ENCODE measurements around the gene PRPF4.
"Not testable (repeated sequence)": the region's sequence is repeated elsewhere in the genome, so short reads cannot be mapped to it uniquely, and the experiment has no call there.

DNA sequence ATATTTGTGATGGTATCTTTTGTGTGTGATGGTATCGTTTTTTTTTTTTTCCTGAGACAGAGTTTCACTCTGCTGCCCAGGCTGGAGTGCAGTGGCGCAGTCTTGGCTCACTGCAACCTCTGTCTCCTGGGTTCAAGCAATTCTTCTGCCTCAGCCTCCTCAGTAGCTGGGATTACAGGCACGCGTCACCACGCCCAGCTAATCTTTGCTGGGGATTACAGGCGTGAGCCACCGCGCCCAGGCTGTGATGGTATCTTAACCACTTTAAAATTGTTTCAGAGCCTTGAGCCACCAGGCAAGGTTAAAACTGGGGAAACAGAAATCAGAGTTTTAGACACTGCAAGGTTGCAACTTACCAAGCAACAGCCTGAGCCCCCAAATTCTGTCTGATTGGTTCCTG lies 20.8 kb downstream of the PRPF4 start:
- TF ChIP-seq, protein P1, sequence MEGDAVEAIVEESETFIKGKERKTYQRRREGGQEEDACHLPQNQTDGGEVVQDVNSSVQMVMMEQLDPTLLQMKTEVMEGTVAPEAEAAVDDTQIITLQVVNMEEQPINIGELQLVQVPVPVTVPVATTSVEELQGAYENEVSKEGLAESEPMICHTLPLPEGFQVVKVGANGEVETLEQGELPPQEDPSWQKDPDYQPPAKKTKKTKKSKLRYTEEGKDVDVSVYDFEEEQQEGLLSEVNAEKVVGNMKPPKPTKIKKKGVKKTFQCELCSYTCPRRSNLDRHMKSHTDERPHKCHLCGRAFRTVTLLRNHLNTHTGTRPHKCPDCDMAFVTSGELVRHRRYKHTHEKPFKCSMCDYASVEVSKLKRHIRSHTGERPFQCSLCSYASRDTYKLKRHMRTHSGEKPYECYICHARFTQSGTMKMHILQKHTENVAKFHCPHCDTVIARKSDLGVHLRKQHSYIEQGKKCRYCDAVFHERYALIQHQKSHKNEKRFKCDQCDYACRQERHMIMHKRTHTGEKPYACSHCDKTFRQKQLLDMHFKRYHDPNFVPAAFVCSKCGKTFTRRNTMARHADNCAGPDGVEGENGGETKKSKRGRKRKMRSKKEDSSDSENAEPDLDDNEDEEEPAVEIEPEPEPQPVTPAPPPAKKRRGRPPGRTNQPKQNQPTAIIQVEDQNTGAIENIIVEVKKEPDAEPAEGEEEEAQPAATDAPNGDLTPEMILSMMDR (IDR thresholded peaks at IDR 0.05) = not testable (repeated sequence)
- TF ChIP-seq POLR2A (IDR thresholded peaks at IDR 0.05) = not testable (repeated sequence)
